ENCODE results near the gene PAX7. TPM values are rescaled to one million over a fixed set of nuclear protein-coding genes. Genes with fewer than 3 reads are reported as not detected.

PAX7 gene
- total RNA-seq, 1 experiment from 2014 or later = 0.97 TPM

- DNase-seq (ENCODE audit: low read depth) = no peak
These were observed 163.9 kb downstream of the PAX7 start for GRCh38 chr1:18794561-18794960.

- no peak for DNase-seq (ENCODE audit: low read depth)
These were observed 164.5 kb downstream of the PAX7 start for GRCh38 chr1:18795002-18795689.

DNA sequence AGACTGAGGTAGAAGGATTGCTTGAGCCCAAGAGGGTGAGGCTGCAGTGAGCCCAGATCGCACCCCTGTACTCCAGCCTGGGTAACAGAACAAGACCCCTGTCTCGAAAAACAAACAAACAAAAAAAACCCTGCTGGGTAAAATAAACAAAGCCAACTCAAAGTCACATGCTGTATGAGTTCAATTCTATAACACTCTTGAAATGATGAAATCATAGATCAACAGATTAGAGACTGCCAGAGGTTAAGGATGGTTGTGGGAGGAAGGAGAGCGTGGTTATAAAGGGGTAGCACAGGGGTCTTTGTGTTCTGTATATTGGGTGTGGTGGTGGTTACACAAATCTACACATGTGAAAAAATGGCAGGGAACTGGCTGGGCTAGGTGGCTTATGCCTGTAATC is 166.3 kb downstream of the PAX7 start:
- no peak for DNase-seq (ENCODE audit: low read depth)

Other genes starting within 250 kb of the PAX7 start
- not detected in 2 replicates for gene KLHDC7A, start 149.9 kb upstream of the PAX7 start, total RNA-seq (2014; rRNA removed; shearing (Covaris generic))
- not detected in 2 replicates for gene TAS1R2, start 228.8 kb downstream of the PAX7 start, total RNA-seq (2014; rRNA removed; shearing (Covaris generic))

Measured in Daoy (cell line).